GM21515 (cell line): Measurements from ENCODE around the gene ABTB2.
"Not testable (repeated sequence)": the region's sequence is repeated elsewhere in the genome, so short reads cannot be mapped to it uniquely, and the experiment has no call there.

Experiments used
- ATAC-seq: cut with Tn5 transposase; IDR thresholded peaks from one replicate; pipeline ENCODE4 v1.9.1; 2021; ENCODE audit not compliant: unreplicated experiment

Gene ABTB2

GRCh38 chr11:34357701-34358257 is at the start of gene ABTB2:
Gene ABTB2 (minus strand): TSS chr11:34358010.
- peak; percentile 84 for ATAC-seq

- ATAC-seq, result no peak
Measured at GRCh38 chr11:34407121-34407813, 49.5 kb upstream of the ABTB2 start.

- no peak for ATAC-seq
Measured at GRCh38 chr11:34406413-34406812, 48.6 kb upstream of the ABTB2 start.

GRCh38 chr11:34405079-34405858 is 47.5 kb upstream of the ABTB2 start:
- no peak for ATAC-seq

- no peak for ATAC-seq
Measured at GRCh38 chr11:34404280-34404679, 46.5 kb upstream of the ABTB2 start.

- no peak for ATAC-seq
Measured at GRCh38 chr11:34403431-34403830, 45.6 kb upstream of the ABTB2 start.

- no peak for ATAC-seq
Measured at GRCh38 chr11:34397811-34398210, 40.0 kb upstream of the ABTB2 start.

- ATAC-seq, result no peak
Measured at GRCh38 chr11:34397120-34397519, 39.3 kb upstream of the ABTB2 start.

GRCh38 chr11:34395916-34396550 is 38.2 kb upstream of the ABTB2 start:
- no peak for ATAC-seq

- no peak for ATAC-seq
Measured at GRCh38 chr11:34394771-34395300, 37.0 kb upstream of the ABTB2 start.

GRCh38 chr11:34387653-34388052 is 29.8 kb upstream of the ABTB2 start:
- no peak for ATAC-seq

- ATAC-seq, result not testable (repeated sequence)
Measured at GRCh38 chr11:34386356-34386755, 28.5 kb upstream of the ABTB2 start.

- no peak for ATAC-seq
Measured at GRCh38 chr11:34382532-34383276, 24.9 kb upstream of the ABTB2 start.

GRCh38 chr11:34381775-34382174 is 24.0 kb upstream of the ABTB2 start:
- no peak for ATAC-seq

- ATAC-seq, result no peak
Measured at GRCh38 chr11:34380696-34381095, 22.9 kb upstream of the ABTB2 start.

- ATAC-seq, result no peak
Measured at GRCh38 chr11:34379539-34379938, 21.7 kb upstream of the ABTB2 start.

GRCh38 chr11:34379079-34379478 is 21.3 kb upstream of the ABTB2 start:
- ATAC-seq, result no peak

- no peak for ATAC-seq
Measured at GRCh38 chr11:34373727-34374126, 15.9 kb upstream of the ABTB2 start.

- ATAC-seq, result no peak
Measured at GRCh38 chr11:34366522-34366921, 8.7 kb upstream of the ABTB2 start.

- no peak for ATAC-seq
Measured at GRCh38 chr11:34364102-34364501, 6.3 kb upstream of the ABTB2 start.
